Endodermal cell (in vitro differentiated cells): ENCODE results near the gene AFM. TPM values are rescaled to one million over a fixed set of nuclear protein-coding genes. Genes with fewer than 3 reads are reported as not detected.

Source experiments
- DNase-seq: peaks from one replicate; pipeline ENCODE4 v3.0.0-alpha.2; 2017
- H3K27ac ChIP-seq: 2 replicates; pipeline ENCODE4 v1.5.1; 2013; ENCODE audit warnings: mild to moderate bottlenecking, low read depth, low read length, moderate library complexity
- H3K27me3 ChIP-seq: 2 replicates; pipeline ENCODE4 v1.6.1; 2013; ENCODE audit warnings: mild to moderate bottlenecking, low read length, moderate library complexity; ENCODE audit not compliant: insufficient read depth, control insufficient read depth, poor library complexity, severe bottlenecking
- H3K36me3 ChIP-seq: 2 replicates; pipeline ENCODE4 v1.7.0; 2013; ENCODE audit warnings: mild to moderate bottlenecking, low read length, moderate library complexity; ENCODE audit not compliant: control insufficient read depth, insufficient read depth
- H3K4me1 ChIP-seq: one replicate; pipeline ENCODE4 v1.7.0; 2013; ENCODE audit warnings: low read length; ENCODE audit not compliant: control insufficient read depth, insufficient read depth
- H3K4me3 ChIP-seq: 2 replicates; pipeline ENCODE4 v1.5.1; 2013; ENCODE audit warnings: mild to moderate bottlenecking, low read length, moderate library complexity
- H3K9ac ChIP-seq: 2 replicates; pipeline ENCODE4 v1.6.1; 2013; ENCODE audit warnings: mild to moderate bottlenecking, low read length, moderate library complexity; ENCODE audit not compliant: poor library complexity, severe bottlenecking; ENCODE audit errors: extremely low read depth
- H3K9me3 ChIP-seq: 2 replicates; pipeline ENCODE4 v1.6.1; 2013; ENCODE audit warnings: mild to moderate bottlenecking, low read length, moderate library complexity; ENCODE audit not compliant: control insufficient read depth
- H3K27ac Mint-ChIP-seq: 2 replicates; pipeline ENCODE4 v1.8.0; 2020; ENCODE audit warnings: mixed read lengths
- H3K27me3 Mint-ChIP-seq: 2 replicates; pipeline ENCODE4 v1.8.0; 2021; ENCODE audit warnings: mild to moderate bottlenecking, mixed read lengths; ENCODE audit not compliant: insufficient read depth
- H3K36me3 Mint-ChIP-seq: 2 replicates; pipeline ENCODE4 v1.8.0; 2020; ENCODE audit warnings: low read depth, mixed read lengths
- H3K4me1 Mint-ChIP-seq: 2 replicates; pipeline ENCODE4 v1.8.0; 2020; ENCODE audit warnings: mixed read lengths
- H3K4me3 Mint-ChIP-seq: 2 replicates; pipeline ENCODE4 v1.8.0; 2020; ENCODE audit warnings: mild to moderate bottlenecking, moderate library complexity, mixed read lengths
- H3K9me3 Mint-ChIP-seq: 2 replicates; pipeline ENCODE4 v1.8.0; 2020; ENCODE audit warnings: mild to moderate bottlenecking, mixed read lengths
- CTCF ChIP-seq: fragments of 200-600 bp; sonication (generic); conservative IDR thresholded peaks from 2 replicates; pipeline ENCODE4 v1.5.0; 2021; ENCODE audit warnings: antibody characterized with exemption, mild to moderate bottlenecking
- WGBS, 2 experiments: methylation state at CpG; one replicate each; pipeline versions ENCODE4 v1.1.5 to v1.1.7; 2013; ENCODE audit warnings: missing lambda C conversion rate in 2 of 2, mixed read lengths in 1 of 2; ENCODE audit not compliant: insufficient coverage in 1 of 2, insufficient read length in 1 of 2; 5-methylcytosine and 5-hydroxymethylcytosine counted together
- long read RNA-seq, 4 experiments: library from polyadenylated mRNA in 2 of 4; library from RNA in 1 of 4; library from capped mRNA in 1 of 4; stranded (forward) in 3 of 4; unstranded in 1 of 4; transcript quantifications; one replicate each; pipeline ENCODE4 v2.0.0, GENCODE V29; 2020 to 2021; ENCODE audit warnings: inconsistent platforms in 1 of 4
- polyA plus RNA-seq, 2 experiments: library from polyadenylated mRNA; stranded (reverse); fragments of 50-300 nt; gene quantifications; one replicate each; pipeline ENCODE4 v1.2.3, GENCODE V29; 2013
- total RNA-seq, 2 donors: library from RNA; stranded (reverse); fragmentation: NEBNext Ultra II Directional in 1 of 2; extraction: Animal tissue kit (Norgen Biotek cat#: 25700) in 1 of 2; gene quantifications; 2 replicates in 1 of 2; 3 replicates in 1 of 2; pipeline ENCODE4 v1.2.1, GENCODE V29; 2021

Gene AFM
- not detected for total RNA-seq
- polyA plus RNA-seq (2013, experiment 1 of 2) = not detected
- polyA plus RNA-seq (2013, experiment 2 of 2) = not detected
- long read RNA-seq, experiment 1 = 0 reads
- long read RNA-seq, experiment 2 = 0 reads
- long read RNA-seq, experiment 3 = 0 reads
- long read RNA-seq, experiment 4 = 0 reads

- Histone ChIP-seq H3K9me3 (no peaks in the 10 kb centered on the region), H3K4me3 (no peak within 1 kb of the TSS), H3K4me1 (peaks cover 2% of the 10 kb centered on the region), H3K27me3 (peaks cover 56% of the 10 kb centered on the region), H3K36me3 (no peaks in the 10 kb centered on the region), H3K9ac (no peak within 1 kb of the TSS), H3K27ac (no peak within 1 kb of the TSS)
- H3K27ac Mint-ChIP-seq = no peak within 1 kb of the TSS
- no peak within 1 kb of the TSS for H3K4me3 Mint-ChIP-seq
- no peak for DNase-seq
- peaks cover 68% of the 10 kb centered on the region for H3K27me3 Mint-ChIP-seq
- H3K4me1 Mint-ChIP-seq = peaks cover 7% of the 10 kb centered on the region
- no peak for TF ChIP-seq CTCF
- H3K36me3 Mint-ChIP-seq = no peaks in the 10 kb centered on the region
- WGBS, 2 experiments = 0% methylated on average over 1 of the region's 2 CpGs; no CpG with 5 or more reads in 1 of the 2 experiments
- no peaks in the 10 kb centered on the region for H3K9me3 Mint-ChIP-seq
Observed at GRCh38 chr4:73481358-73481757, at the start of gene AFM. Gene AFM (plus strand): TSS chr4:73481745. CDS start chr4:73481776, 31 bp downstream.

- H3K4me1 Mint-ChIP-seq = peaks cover 20% of the 10 kb centered on the region
- Histone ChIP-seq H3K27me3 (no peaks in the 10 kb centered on the region), H3K9ac (no peak overlapping the region), H3K36me3 (no peaks in the 10 kb centered on the region), H3K9me3 (no peaks in the 10 kb centered on the region), H3K27ac (no peak overlapping the region), H3K4me3 (no peak overlapping the region), H3K4me1 (peaks cover 9% of the 10 kb centered on the region)
- no peaks in the 10 kb centered on the region for H3K36me3 Mint-ChIP-seq
- peaks cover 3% of the 10 kb centered on the region for H3K27me3 Mint-ChIP-seq
- no peak overlapping the region for H3K4me3 Mint-ChIP-seq
- DNase-seq = no peak
- no peaks in the 10 kb centered on the region for H3K9me3 Mint-ChIP-seq
- WGBS, 2 experiments = no CpG with 5 or more reads among the region's 1 CpG
- TF ChIP-seq CTCF = no peak
- H3K27ac Mint-ChIP-seq = no peak overlapping the region
Observed at GRCh38 chr4:73431813-73432168, 49.8 kb upstream of the AFM start.

GRCh38 chr4:73432169-73433000, 49.2 kb upstream of the AFM start:
- no peaks in the 10 kb centered on the region for H3K36me3 ChIP-seq
- H3K9me3 ChIP-seq = no peaks in the 10 kb centered on the region
- no peak overlapping the region for H3K9ac ChIP-seq
- WGBS, 2 experiments = 86 to 88% methylated on average over 1 to 5 of the region's 5 CpGs
- no peak overlapping the region for H3K27ac Mint-ChIP-seq
- no peak overlapping the region for H3K4me3 ChIP-seq
- TF ChIP-seq CTCF = no peak
- no peaks in the 10 kb centered on the region for H3K36me3 Mint-ChIP-seq
- H3K27me3 Mint-ChIP-seq = peaks cover 3% of the 10 kb centered on the region
- no peak overlapping the region for H3K4me3 Mint-ChIP-seq
- H3K9me3 Mint-ChIP-seq = no peaks in the 10 kb centered on the region
- no peak for DNase-seq
- no peaks in the 10 kb centered on the region for H3K27me3 ChIP-seq
- peaks cover 9% of the 10 kb centered on the region for H3K4me1 ChIP-seq
- no peak overlapping the region for H3K27ac ChIP-seq
- H3K4me1 Mint-ChIP-seq = peaks cover 20% of the 10 kb centered on the region
